ENCODE measurements around the gene ACACB.

ACACB gene

DNA sequence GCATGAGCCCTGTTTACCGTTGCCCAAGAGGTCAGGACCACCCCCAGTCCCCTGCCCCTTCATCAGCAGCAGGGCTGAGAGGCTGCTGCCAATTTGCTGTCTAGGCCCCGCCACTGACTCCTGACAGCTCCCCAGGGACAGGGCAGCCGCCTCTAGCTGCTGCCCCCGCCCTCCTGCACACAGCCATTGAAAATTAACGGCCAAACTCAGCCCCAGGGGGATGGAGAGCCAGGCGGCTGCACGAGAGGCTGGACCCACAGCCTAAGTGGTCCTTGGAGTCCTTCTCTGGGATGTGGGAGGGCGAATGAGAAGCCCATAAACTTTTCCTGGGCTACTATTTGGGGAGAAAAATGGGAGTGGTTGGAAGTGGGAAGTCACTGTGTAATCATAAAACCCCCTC lies 188.1 kb downstream of the ACACB start:
- no peak for DNase-seq (ENCODE audit: low spot score)

DNA sequence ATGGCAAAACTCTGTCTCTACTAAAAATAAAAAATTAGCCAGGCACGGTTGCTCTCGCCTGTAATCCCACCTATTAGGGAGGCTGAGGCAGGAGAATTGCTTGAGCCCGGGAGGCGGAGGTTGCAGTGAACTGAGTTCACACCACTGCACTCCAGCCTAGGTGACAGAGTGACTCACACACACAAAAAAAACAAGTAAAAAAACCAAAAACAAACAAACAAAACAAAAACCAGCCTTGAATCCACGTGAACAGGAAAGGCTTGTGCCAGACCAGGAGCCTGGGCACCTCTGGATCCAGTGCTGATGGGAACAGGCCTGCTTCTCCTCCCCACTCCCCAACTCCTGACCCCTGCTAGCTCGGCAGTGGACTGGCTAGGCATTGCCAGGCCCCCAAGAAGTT lies 189.2 kb downstream of the ACACB start:
- DNase-seq (ENCODE audit: low spot score), result no peak

DNA sequence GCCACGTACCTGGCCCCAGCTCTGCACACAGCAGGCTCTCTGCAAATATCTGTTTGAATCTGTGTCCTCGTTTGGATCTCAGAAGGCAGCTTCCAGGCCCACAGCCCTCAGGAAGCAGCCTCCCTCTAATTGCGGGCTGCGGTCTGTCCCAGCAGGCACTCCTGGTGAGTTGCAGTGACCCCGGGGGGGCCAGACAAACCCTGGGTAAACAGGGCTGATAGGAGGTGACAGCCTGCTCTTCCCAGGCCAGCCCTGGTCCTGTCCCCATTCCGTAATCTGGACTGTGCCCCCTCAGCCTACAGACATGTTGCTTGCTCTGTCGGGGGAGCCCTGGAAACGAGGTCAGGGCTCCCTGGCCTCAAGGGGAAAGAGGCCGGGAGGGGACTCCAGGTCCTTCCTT lies 190.7 kb downstream of the ACACB start:
- no peak for DNase-seq (ENCODE audit: low spot score)

DNA sequence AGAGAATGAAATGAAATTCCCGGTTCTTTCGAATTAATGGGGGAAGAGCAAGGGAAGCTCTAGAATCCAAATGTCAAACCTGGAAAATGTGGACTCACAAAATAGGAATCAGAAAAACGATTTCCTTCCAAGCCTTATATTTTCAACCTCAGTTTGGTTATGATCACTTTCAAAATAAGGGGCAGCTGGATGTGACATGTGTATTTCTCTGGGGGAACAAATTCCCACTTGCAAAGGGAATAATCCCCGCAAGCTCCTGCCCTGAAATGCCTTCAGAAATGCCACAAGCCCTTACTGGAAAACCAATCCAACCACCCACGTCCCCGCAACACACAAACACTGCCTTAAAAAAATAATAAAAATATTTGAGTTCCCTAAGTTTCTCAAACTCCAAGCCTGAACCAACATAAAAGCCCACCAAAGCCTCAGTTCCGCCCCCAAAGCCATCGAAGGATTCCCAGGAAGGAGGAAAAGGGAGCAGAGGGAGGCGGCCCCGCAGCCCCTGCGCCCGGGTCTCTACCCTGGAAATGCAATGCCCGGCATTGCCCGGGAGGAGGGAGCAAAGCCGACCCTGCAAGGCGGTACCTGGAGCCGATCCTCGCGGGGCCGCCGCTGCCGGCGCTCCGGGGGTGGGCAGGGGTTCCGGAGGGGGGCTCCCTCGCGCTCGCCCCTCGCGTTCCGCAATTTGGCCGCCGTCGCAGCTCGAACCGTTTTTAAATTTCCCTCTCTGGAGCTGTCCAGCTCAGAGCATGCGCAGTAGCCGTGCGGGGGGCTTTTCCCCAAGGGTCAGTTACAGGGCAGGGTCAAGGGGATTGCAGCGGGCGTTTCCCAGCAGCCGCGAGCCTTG lies 192.4 kb downstream of the ACACB start, which contains the start of gene FOXN4:
FOXN4 (minus strand) TSS at position 751 of the 847 bp plus-strand sequence. CDS start 963 bp downstream, outside the sequence.
- no peak for DNase-seq (ENCODE audit: low spot score)

DNA sequence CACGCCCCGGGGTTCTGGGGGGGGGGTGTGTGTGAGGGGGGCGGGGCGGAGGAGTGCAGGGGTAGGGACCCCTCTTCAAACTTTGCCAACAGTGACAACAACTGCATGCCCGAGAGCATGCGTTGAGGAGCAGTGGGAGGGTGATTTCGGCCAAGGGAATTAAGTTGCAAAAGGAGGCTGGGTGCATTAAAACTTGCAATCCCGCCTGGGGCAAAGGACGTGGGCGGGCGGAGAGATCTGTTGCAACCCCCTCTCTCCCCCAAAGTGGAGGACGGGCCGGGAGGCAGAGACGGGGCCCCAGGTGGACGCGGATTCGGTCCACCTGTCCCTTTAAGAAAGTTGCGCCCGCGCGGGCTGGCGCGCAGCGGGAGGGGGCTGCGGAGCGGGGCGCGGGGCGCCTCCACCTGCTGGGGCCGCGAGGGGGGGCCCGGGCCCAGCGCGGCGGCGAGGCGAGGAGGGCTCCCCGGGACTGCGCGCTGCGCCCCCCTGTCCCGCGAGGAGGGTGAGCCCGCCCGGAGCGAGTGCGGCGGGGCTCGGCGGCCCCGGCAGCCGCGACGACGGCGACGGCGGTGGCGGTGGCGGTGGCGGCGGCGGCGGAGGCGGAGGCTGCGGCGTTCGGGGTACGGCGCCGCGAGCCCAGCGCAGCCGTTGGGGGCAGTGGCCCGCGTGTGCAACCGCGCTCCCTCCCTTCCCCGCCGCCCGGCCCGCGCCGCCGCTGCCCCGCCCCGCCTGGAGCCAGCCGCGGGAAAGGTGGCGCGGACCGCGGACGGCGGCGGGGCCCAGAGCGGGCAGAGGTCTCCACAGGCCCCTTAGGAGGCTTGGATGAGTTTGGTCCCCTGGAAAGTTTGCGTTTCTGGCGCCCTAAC lies 193.2 kb downstream of the ACACB start:
- DNase-seq (ENCODE audit: low spot score), result peak; percentile 45

DNA sequence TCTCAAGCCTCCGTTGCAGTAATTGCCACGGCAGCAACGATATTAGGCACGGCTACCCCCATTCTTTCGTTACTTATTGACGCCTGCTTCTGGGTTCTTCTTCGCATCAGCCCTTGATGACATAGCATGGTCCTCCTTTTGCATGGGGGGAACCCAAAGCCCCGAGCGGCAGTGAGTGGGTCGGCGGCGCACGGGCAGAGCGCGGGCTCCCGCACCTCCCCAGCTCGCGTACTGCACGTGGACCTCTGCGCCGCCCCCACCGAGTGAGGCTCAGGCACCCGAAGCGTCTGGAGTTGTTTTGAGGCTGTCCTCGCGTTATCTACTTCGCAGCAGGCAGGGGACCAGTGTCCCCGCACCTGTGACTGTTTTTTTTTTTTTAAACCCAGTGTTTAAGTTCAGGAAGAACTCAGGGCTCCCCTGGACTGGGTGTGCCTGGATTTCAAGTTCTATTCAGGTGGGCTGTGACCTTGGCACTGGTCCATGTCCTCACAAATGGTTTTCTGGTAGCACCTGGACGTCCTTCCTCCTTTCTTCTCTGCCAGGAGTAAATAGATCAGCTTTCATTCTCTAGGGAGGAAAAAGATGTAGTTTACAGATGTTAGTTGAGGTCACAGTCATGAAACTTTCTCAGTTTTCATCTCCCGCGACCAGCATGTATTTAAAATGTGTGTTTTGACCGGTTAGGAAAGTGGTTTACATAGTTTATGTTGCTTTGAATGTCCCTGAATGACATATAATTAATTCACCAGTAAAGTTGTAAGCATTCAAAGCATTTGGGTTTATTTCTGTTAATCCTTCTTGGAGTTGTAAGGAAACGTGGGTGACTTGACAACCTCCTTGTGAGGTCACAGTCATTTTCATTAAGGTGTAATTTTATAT lies 194.1 kb downstream of the ACACB start:
- DNase-seq (ENCODE audit: low spot score), result peak; percentile 16
